B cell (primary cell): ENCODE results near the gene CTIF. TPM values are rescaled to one million over a fixed set of nuclear protein-coding genes. Genes with fewer than 3 reads are reported as not detected.

ENCODE experiments used
- ATAC-seq: fragments of 200-7000 bp; cut with Tn5 transposase; one replicate; pipeline ENCODE4 v1.10.0; 2021; ENCODE audit warnings: low read depth, mild to moderate bottlenecking, moderate number of reproducible peaks, moderate library complexity
- CTCF ChIA-PET: fragments of 350-600 bp; sonication (Branson Sonifier 250); formaldehyde crosslinking; loops from one replicate; lab custom pipeline; 2021; ENCODE audit warnings: antibody characterized with exemption, inconsistent platforms; lab: Charles Lee
- POLR2A ChIA-PET: fragments of 350-600 bp; sonication (Branson Sonifier 250); formaldehyde crosslinking; loops from one replicate; lab custom pipeline; 2021; ENCODE audit warnings: antibody characterized with exemption; lab: Charles Lee
- DNase-seq: peaks from one replicate; pipeline ENCODE4 v3.0.0; 2013
- H2AFZ ChIP-seq: 2 replicates; pipeline ENCODE4 v1.6.1; 2012; ENCODE audit warnings: mild to moderate bottlenecking, low read depth, low read length; ENCODE audit not compliant: insufficient read depth, poor library complexity, severe bottlenecking
- H3K27ac ChIP-seq, 2 donors: 1 replicate in 1 of 2; 2 replicates in 1 of 2; pipeline ENCODE4 v1.5.1; 2012 to 2013; ENCODE audit warnings: low read length in 2 of 2, mild to moderate bottlenecking in 2 of 2, moderate library complexity in 1 of 2
- H3K27me3 ChIP-seq, 4 experiments: fragments of 200-600 bp in 1 of 4; sonication (generic) in 1 of 4; replicated peaks in 1 of 4; 1 replicate in 2 of 4; 2 replicates in 2 of 4; pipeline versions ENCODE4 v1.6.1 to v1.7.0; 2013 to 2016; ENCODE audit warnings: low read length in 3 of 4, mild to moderate bottlenecking in 2 of 4, mixed read lengths in 1 of 4, moderate library complexity in 1 of 4; ENCODE audit not compliant: insufficient read depth in 4 of 4, control insufficient read depth in 3 of 4; ENCODE audit errors: control extremely low read depth in 1 of 4
- H3K36me3 ChIP-seq, 2 experiments: replicated peaks in 1 of 2; 1 replicate in 1 of 2; 2 replicates in 1 of 2; pipeline versions ENCODE4 v1.6.1 to v1.7.1; 2013; ENCODE audit warnings: low read length in 1 of 2; ENCODE audit not compliant: insufficient read depth in 2 of 2, control insufficient read depth in 1 of 2; ENCODE audit errors: control extremely low read depth in 1 of 2, extremely low read depth in 1 of 2
- H3K4me1 ChIP-seq, 2 donors: fragments of 200-600 bp in 1 of 2; sonication (generic) in 1 of 2; 1 replicate in 1 of 2; 2 replicates in 1 of 2; pipeline versions ENCODE4 v1.5.1 to v1.6.1; 2013 to 2017; ENCODE audit warnings: low read length in 2 of 2; ENCODE audit not compliant: control insufficient read depth in 2 of 2, insufficient read depth in 2 of 2
- H3K4me2 ChIP-seq: replicated peaks from 2 replicates; pipeline ENCODE3; 2012; ENCODE audit warnings: mild to moderate bottlenecking, low read depth, low read length; ENCODE audit not compliant: poor library complexity, severe bottlenecking
- H3K4me3 ChIP-seq, 5 experiments: fragments of 200-600 bp in 1 of 5; sonication (generic) in 1 of 5; 1 replicate in 3 of 5; 2 replicates in 2 of 5; pipeline versions ENCODE4 v1.5.1 to v1.7.0; 2011 to 2016; ENCODE audit warnings: low read length in 4 of 5, mild to moderate bottlenecking in 4 of 5, low read depth in 2 of 5, control low read depth in 1 of 5, moderate library complexity in 1 of 5; ENCODE audit not compliant: insufficient read depth in 1 of 5; ENCODE audit errors: control extremely low read depth in 1 of 5, extremely low read depth in 1 of 5
- H3K79me2 ChIP-seq: fragments of 200-600 bp; sonication (generic); one replicate; pipeline ENCODE4 v1.6.0; 2016; ENCODE audit warnings: low read length; ENCODE audit not compliant: control insufficient read depth, insufficient read depth
- H3K9ac ChIP-seq: fragments of 200-600 bp; sonication (generic); 2 replicates; pipeline ENCODE4 v1.6.1; 2017; ENCODE audit warnings: mild to moderate bottlenecking, low read length, moderate library complexity
- H3K9me3 ChIP-seq, 3 donors: one replicate each; pipeline versions ENCODE4 v1.6.1 to v1.7.1; 2013; ENCODE audit warnings: low read length in 2 of 3; ENCODE audit not compliant: control insufficient read depth in 2 of 3, insufficient read depth in 1 of 3; ENCODE audit errors: control extremely low read depth in 1 of 3
- H4K20me1 ChIP-seq: 2 replicates; pipeline ENCODE4 v1.6.0; 2012; ENCODE audit warnings: mild to moderate bottlenecking, low read length; ENCODE audit not compliant: insufficient read depth, control insufficient read depth, poor library complexity, severe bottlenecking
- H3K27ac Mint-ChIP-seq: one replicate; pipeline ENCODE4 v1.8.0; 2021; ENCODE audit warnings: mixed read lengths
- H3K27me3 Mint-ChIP-seq: one replicate; pipeline ENCODE4 v1.8.0; 2021; ENCODE audit warnings: mixed read lengths
- H3K4me1 Mint-ChIP-seq: one replicate; pipeline ENCODE4 v1.8.0; 2021; ENCODE audit warnings: mixed read lengths
- H3K4me3 Mint-ChIP-seq: one replicate; pipeline ENCODE4 v1.8.0; 2021; ENCODE audit warnings: mixed read lengths
- H3K9me3 Mint-ChIP-seq: one replicate; pipeline ENCODE4 v1.8.0; 2022; ENCODE audit warnings: mixed read lengths; ENCODE audit not compliant: insufficient read depth
- EZH2 ChIP-seq: IDR thresholded peaks from 2 replicates; pipeline ENCODE4 v1.6.1; 2012; ENCODE audit warnings: borderline replicate concordance, low read depth, mild to moderate bottlenecking, moderate library complexity, low read length; ENCODE audit not compliant: insufficient read depth, poor library complexity, severe bottlenecking
- WGBS: methylation state at CpG from one replicate; pipeline ENCODE4 v1.1.5; 2013; ENCODE audit warnings: missing lambda C conversion rate; ENCODE audit not compliant: insufficient coverage; 5-methylcytosine and 5-hydroxymethylcytosine counted together
- intact Hi-C: fragments of 100-400 bp; cut with micrococcal nuclease; formaldehyde crosslinking; loops from one replicate; pipeline ENCODE4 v1.10.0; 2022
- polyA plus RNA-seq: library from polyadenylated mRNA; depleted of rRNA; stranded (reverse); fragments of >200 nt; gene quantifications from 2 replicates; pipeline ENCODE4 v1.2.3, GENCODE V29; 2012
- total RNA-seq, 2 donors: library from RNA; stranded (reverse); fragments of 120-200 nt in 1 of 2; gene quantifications; 1 replicate in 1 of 2; 2 replicates in 1 of 2; pipeline versions ENCODE4 v1.2.3 to v1.2.4, GENCODE V29; 2013 to 2022
- TF ChIP-seq, protein P1 (sequence below): fragments of 200-600 bp; IDR thresholded peaks from one replicate; pipeline ENCODE4 v1.8.0; 2022; ENCODE audit warnings: antibody characterized with exemption, mild to moderate bottlenecking

CTIF gene
- total and polyA plus RNA-seq, 2 donors (not counting 1 experiment from before 2014, with no cell fraction given) = 3.6 to 16.2 TPM

GRCh38 chr18:48608581-48608980, 69.8 kb downstream of the CTIF start:
- ATAC-seq = no peak
- Histone ChIP-seq H3K36me3 (no peaks in the 10 kb centered on the region), H2AFZ (no peak overlapping the region), H3K9ac (no peak overlapping the region), H3K4me2 (no peak overlapping the region), H4K20me1 (no peaks in the 10 kb centered on the region), H3K27me3 (no peaks in the 10 kb centered on the region), H3K79me2 (no peaks in the 10 kb centered on the region), H3K4me3 (no peak overlapping the region), H3K9me3 (no peaks in the 10 kb centered on the region), H3K27ac (no peak overlapping the region), H3K4me1 (no peaks in the 10 kb centered on the region)
- no peaks in the 10 kb centered on the region for H3K9me3 Mint-ChIP-seq
- no peaks in the 10 kb centered on the region for H3K27me3 Mint-ChIP-seq
- H3K4me3 Mint-ChIP-seq = no peak overlapping the region
- POLR2A ChIA-PET = no interaction called here
- intact Hi-C loops = no loop called here
- H3K4me1 Mint-ChIP-seq = no peaks in the 10 kb centered on the region
- WGBS = 97% methylated on average over 5 of the region's 5 CpGs
- CTCF ChIA-PET = no interaction called here
- DNase-seq = no peak
- H3K27ac Mint-ChIP-seq = no peak overlapping the region
- TF ChIP-seq, protein P1, sequence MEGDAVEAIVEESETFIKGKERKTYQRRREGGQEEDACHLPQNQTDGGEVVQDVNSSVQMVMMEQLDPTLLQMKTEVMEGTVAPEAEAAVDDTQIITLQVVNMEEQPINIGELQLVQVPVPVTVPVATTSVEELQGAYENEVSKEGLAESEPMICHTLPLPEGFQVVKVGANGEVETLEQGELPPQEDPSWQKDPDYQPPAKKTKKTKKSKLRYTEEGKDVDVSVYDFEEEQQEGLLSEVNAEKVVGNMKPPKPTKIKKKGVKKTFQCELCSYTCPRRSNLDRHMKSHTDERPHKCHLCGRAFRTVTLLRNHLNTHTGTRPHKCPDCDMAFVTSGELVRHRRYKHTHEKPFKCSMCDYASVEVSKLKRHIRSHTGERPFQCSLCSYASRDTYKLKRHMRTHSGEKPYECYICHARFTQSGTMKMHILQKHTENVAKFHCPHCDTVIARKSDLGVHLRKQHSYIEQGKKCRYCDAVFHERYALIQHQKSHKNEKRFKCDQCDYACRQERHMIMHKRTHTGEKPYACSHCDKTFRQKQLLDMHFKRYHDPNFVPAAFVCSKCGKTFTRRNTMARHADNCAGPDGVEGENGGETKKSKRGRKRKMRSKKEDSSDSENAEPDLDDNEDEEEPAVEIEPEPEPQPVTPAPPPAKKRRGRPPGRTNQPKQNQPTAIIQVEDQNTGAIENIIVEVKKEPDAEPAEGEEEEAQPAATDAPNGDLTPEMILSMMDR = no peak
- no peak for TF ChIP-seq EZH2

DNA sequence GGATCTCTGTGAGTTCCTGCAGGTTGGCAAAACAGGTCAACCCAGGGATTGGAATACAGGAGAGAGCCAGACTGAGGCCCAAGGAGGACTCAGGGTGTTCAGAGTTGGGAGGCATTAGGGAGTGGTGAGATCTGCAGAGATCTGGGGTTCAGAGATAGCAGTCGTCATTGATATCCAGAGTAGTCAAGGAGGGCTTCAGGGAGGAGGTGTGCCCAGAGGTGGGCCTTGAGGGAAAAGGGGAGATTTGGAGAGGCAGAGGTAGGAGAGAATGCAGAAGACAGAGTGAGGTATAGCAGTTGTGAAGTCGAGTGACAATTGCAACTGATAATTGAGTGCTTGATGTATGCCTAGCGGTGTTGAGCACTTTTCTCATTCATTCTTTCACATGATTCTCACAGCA, 70.3 kb downstream of the CTIF start:
- H3K36me3 ChIP-seq = no peaks in the 10 kb centered on the region
- Mint-ChIP-seq H3K27ac (no peak overlapping the region), H3K27me3 (no peaks in the 10 kb centered on the region), H3K4me1 (no peaks in the 10 kb centered on the region), H3K9me3 (no peaks in the 10 kb centered on the region), H3K4me3 (no peak overlapping the region)
- DNase-seq (no peak), ATAC-seq (no peak)
- H3K27me3 ChIP-seq = no peaks in the 10 kb centered on the region
- no peaks in the 10 kb centered on the region for H3K9me3 ChIP-seq
- 84% methylated on average over 2 of the region's 3 CpGs for WGBS
- H3K4me3 ChIP-seq = no peak overlapping the region
- no peak overlapping the region for H2AFZ ChIP-seq
- no peak overlapping the region for H3K27ac ChIP-seq
- ChIA-PET CTCF (no interaction called here), POLR2A (no interaction called here)
- TF ChIP-seq, protein P1 = no peak
- TF ChIP-seq EZH2 = no peak
- H3K4me2 ChIP-seq = no peak overlapping the region
- H3K4me1 ChIP-seq = no peaks in the 10 kb centered on the region
- H3K79me2 ChIP-seq = no peaks in the 10 kb centered on the region
- no peak overlapping the region for H3K9ac ChIP-seq
- no peaks in the 10 kb centered on the region for H4K20me1 ChIP-seq
- intact Hi-C loops = no loop called here
